ENCODE results near the gene NTF3.

NTF3 gene

GRCh38 chr12:5458229-5459050, 26.5 kb downstream of the NTF3 start:
- no peak overlapping the region for H3K4me3 Mint-ChIP-seq

GRCh38 chr12:5459051-5459782, 27.3 kb downstream of the NTF3 start:
- no peak for DNase-seq (ENCODE audit: low spot score)
- H3K4me3 Mint-ChIP-seq = no peak overlapping the region
- no peaks in the 10 kb centered on the region for H3K27me3 Mint-ChIP-seq (ENCODE audit: low read depth)
- H3K36me3 Mint-ChIP-seq (ENCODE audit: low read depth) = no peaks in the 10 kb centered on the region
- H3K4me1 Mint-ChIP-seq (ENCODE audit: low read depth) = no peaks in the 10 kb centered on the region
- no peaks in the 10 kb centered on the region for H3K9me3 Mint-ChIP-seq
- H3K27ac Mint-ChIP-seq = no peak overlapping the region

More at GRCh38 chr12:5458229-5459050, 26.5 kb downstream of the NTF3 start:
- Mint-ChIP-seq H3K36me3 (ENCODE audit: low read depth) (no peaks in the 10 kb centered on the region), H3K9me3 (no peaks in the 10 kb centered on the region), H3K4me1 (ENCODE audit: low read depth) (no peaks in the 10 kb centered on the region), H3K27ac (no peak overlapping the region), H3K27me3 (ENCODE audit: low read depth) (no peaks in the 10 kb centered on the region)
- DNase-seq (ENCODE audit: low spot score) = no peak

- Mint-ChIP-seq H3K4me1 (ENCODE audit: low read depth) (no peaks in the 10 kb centered on the region), H3K4me3 (no peak overlapping the region), H3K27ac (no peak overlapping the region), H3K27me3 (ENCODE audit: low read depth) (no peaks in the 10 kb centered on the region), H3K9me3 (no peaks in the 10 kb centered on the region), H3K36me3 (ENCODE audit: low read depth) (no peaks in the 10 kb centered on the region)
- DNase-seq (ENCODE audit: low spot score) = no peak
These were observed 28.9 kb downstream of the NTF3 start for GRCh38 chr12:5460817-5461216.

GRCh38 chr12:5461966-5462365, 30.1 kb downstream of the NTF3 start:
- DNase-seq (ENCODE audit: low spot score) = no peak
- Mint-ChIP-seq H3K4me3 (no peak overlapping the region), H3K4me1 (ENCODE audit: low read depth) (no peaks in the 10 kb centered on the region), H3K9me3 (no peaks in the 10 kb centered on the region), H3K27ac (no peak overlapping the region), H3K27me3 (ENCODE audit: low read depth) (no peaks in the 10 kb centered on the region), H3K36me3 (ENCODE audit: low read depth) (no peaks in the 10 kb centered on the region)

- Mint-ChIP-seq H3K9me3 (no peaks in the 10 kb centered on the region), H3K27ac (no peak overlapping the region), H3K4me3 (no peak overlapping the region), H3K36me3 (ENCODE audit: low read depth) (no peaks in the 10 kb centered on the region), H3K4me1 (ENCODE audit: low read depth) (no peaks in the 10 kb centered on the region), H3K27me3 (ENCODE audit: low read depth) (no peaks in the 10 kb centered on the region)
- DNase-seq (ENCODE audit: low spot score) = no peak
These were observed 32.2 kb downstream of the NTF3 start for GRCh38 chr12:5464096-5464495.

GRCh38 chr12:5465384-5465783, 33.5 kb downstream of the NTF3 start:
- Mint-ChIP-seq H3K27ac (no peak overlapping the region), H3K4me3 (no peak overlapping the region), H3K27me3 (ENCODE audit: low read depth) (no peaks in the 10 kb centered on the region), H3K9me3 (no peaks in the 10 kb centered on the region), H3K36me3 (ENCODE audit: low read depth) (no peaks in the 10 kb centered on the region), H3K4me1 (ENCODE audit: low read depth) (no peaks in the 10 kb centered on the region)
- no peak for DNase-seq (ENCODE audit: low spot score)

- H3K4me1 Mint-ChIP-seq (ENCODE audit: low read depth) = no peaks in the 10 kb centered on the region
- H3K4me3 Mint-ChIP-seq = no peak overlapping the region
- H3K27me3 Mint-ChIP-seq (ENCODE audit: low read depth) = no peaks in the 10 kb centered on the region
- no peaks in the 10 kb centered on the region for H3K36me3 Mint-ChIP-seq (ENCODE audit: low read depth)
- no peak overlapping the region for H3K27ac Mint-ChIP-seq
- H3K9me3 Mint-ChIP-seq = no peaks in the 10 kb centered on the region
- DNase-seq (ENCODE audit: low spot score) = no peak
These were observed 34.6 kb downstream of the NTF3 start for GRCh38 chr12:5466521-5466960.

- Mint-ChIP-seq H3K9me3 (no peaks in the 10 kb centered on the region), H3K27me3 (ENCODE audit: low read depth) (no peaks in the 10 kb centered on the region), H3K4me1 (ENCODE audit: low read depth) (no peaks in the 10 kb centered on the region), H3K27ac (no peak overlapping the region), H3K4me3 (no peak overlapping the region), H3K36me3 (ENCODE audit: low read depth) (no peaks in the 10 kb centered on the region)
- DNase-seq (ENCODE audit: low spot score) = no peak
These were observed 36.0 kb downstream of the NTF3 start for GRCh38 chr12:5467931-5468330.

- H3K9me3 Mint-ChIP-seq = no peaks in the 10 kb centered on the region
- H3K36me3 Mint-ChIP-seq (ENCODE audit: low read depth) = no peaks in the 10 kb centered on the region
- H3K27me3 Mint-ChIP-seq (ENCODE audit: low read depth) = no peaks in the 10 kb centered on the region
- H3K4me1 Mint-ChIP-seq (ENCODE audit: low read depth) = no peaks in the 10 kb centered on the region
- no peak for DNase-seq (ENCODE audit: low spot score)
- no peak overlapping the region for H3K4me3 Mint-ChIP-seq
- no peak overlapping the region for H3K27ac Mint-ChIP-seq
These were observed 38.3 kb downstream of the NTF3 start for GRCh38 chr12:5470221-5470620.

GRCh38 chr12:5470703-5471102, 38.8 kb downstream of the NTF3 start:
- H3K27ac Mint-ChIP-seq = no peak overlapping the region
- no peak overlapping the region for H3K4me3 Mint-ChIP-seq
- no peaks in the 10 kb centered on the region for H3K9me3 Mint-ChIP-seq
- H3K36me3 Mint-ChIP-seq (ENCODE audit: low read depth) = no peaks in the 10 kb centered on the region
- H3K27me3 Mint-ChIP-seq (ENCODE audit: low read depth) = no peaks in the 10 kb centered on the region
- H3K4me1 Mint-ChIP-seq (ENCODE audit: low read depth) = no peaks in the 10 kb centered on the region
- no peak for DNase-seq (ENCODE audit: low spot score)

GRCh38 chr12:5473076-5473782, 41.3 kb downstream of the NTF3 start:
- H3K36me3 Mint-ChIP-seq (ENCODE audit: low read depth) = no peaks in the 10 kb centered on the region
- no peak overlapping the region for H3K27ac Mint-ChIP-seq
- no peaks in the 10 kb centered on the region for H3K4me1 Mint-ChIP-seq (ENCODE audit: low read depth)
- no peak for DNase-seq (ENCODE audit: low spot score)
- no peak overlapping the region for H3K4me3 Mint-ChIP-seq
- no peaks in the 10 kb centered on the region for H3K9me3 Mint-ChIP-seq
- H3K27me3 Mint-ChIP-seq (ENCODE audit: low read depth) = no peaks in the 10 kb centered on the region

GRCh38 chr12:5473783-5474116, 41.8 kb downstream of the NTF3 start:
- Mint-ChIP-seq H3K27me3 (ENCODE audit: low read depth) (no peaks in the 10 kb centered on the region), H3K4me1 (ENCODE audit: low read depth) (no peaks in the 10 kb centered on the region), H3K36me3 (ENCODE audit: low read depth) (no peaks in the 10 kb centered on the region), H3K27ac (no peak overlapping the region), H3K9me3 (no peaks in the 10 kb centered on the region), H3K4me3 (no peak overlapping the region)
- DNase-seq (ENCODE audit: low spot score) = no peak

GRCh38 chr12:5476356-5476755, 44.4 kb downstream of the NTF3 start:
- Mint-ChIP-seq H3K9me3 (no peaks in the 10 kb centered on the region), H3K4me1 (ENCODE audit: low read depth) (no peaks in the 10 kb centered on the region), H3K27me3 (ENCODE audit: low read depth) (no peaks in the 10 kb centered on the region), H3K36me3 (ENCODE audit: low read depth) (no peaks in the 10 kb centered on the region), H3K27ac (no peak overlapping the region), H3K4me3 (no peak overlapping the region)
- DNase-seq (ENCODE audit: low spot score) = no peak

- no peaks in the 10 kb centered on the region for H3K27me3 Mint-ChIP-seq (ENCODE audit: low read depth)
- H3K9me3 Mint-ChIP-seq = no peaks in the 10 kb centered on the region
- no peaks in the 10 kb centered on the region for H3K36me3 Mint-ChIP-seq (ENCODE audit: low read depth)
- H3K4me3 Mint-ChIP-seq = no peak overlapping the region
- DNase-seq (ENCODE audit: low spot score) = no peak
- no peaks in the 10 kb centered on the region for H3K4me1 Mint-ChIP-seq (ENCODE audit: low read depth)
- no peak overlapping the region for H3K27ac Mint-ChIP-seq
These were observed 46.3 kb downstream of the NTF3 start for GRCh38 chr12:5478081-5478706.

Measured in T-helper 2 cell treated with Interferon-gamma antibody and Interleukin-4, amounts not matched to agents 5 μg/mL and 100 μg/mL, for 36 hours (primary cell).